ENCODE measurements around the gene ST7. TPM values are rescaled to one million over a fixed set of nuclear protein-coding genes. Genes with fewer than 3 reads are reported as not detected.

Gene ST7
- total RNA-seq, 4 donors from 2014 or later = 7.2 to 47.9 (median 19.1) TPM

- no peak for TF ChIP-seq CTCF (IDR thresholded peaks at IDR 0.05)
- TF ChIP-seq POLR2A (IDR thresholded peaks at IDR 0.05) = no peak
- no peak for TF ChIP-seq POLR2AphosphoS5 (IDR thresholded peaks at IDR 0.05)
- TF ChIP-seq EP300 (IDR thresholded peaks at IDR 0.05; ENCODE audit: low read depth) = no peak
- Histone ChIP-seq H3K27me3 (no peaks in the 10 kb centered on the region), H3K9me3 (no peaks in the 10 kb centered on the region), H3K36me3 (no peaks in the 10 kb centered on the region), H3K4me3 (no peak overlapping the region), H3K4me1 (no peaks in the 10 kb centered on the region), H3K27ac (no peak overlapping the region)
- intact Hi-C loops (cut with DNase I; ENCODE audit: low total_unique reads) (no loop called here), in situ Hi-C loops (cut with MboI; ENCODE audit: low pct_ligation_motif_present in 1 of 4, low pct_unique_long_range_greater_than_20kb in 1 of 4, low sequenced_read_pairs in 3 of 4) (no loop called here)
- no peak for DNase-seq
- 100% methylated on average over 1 of the region's 1 CpG for WGBS, 2 donors (ENCODE audit: low coverage in 1 of 2)
Measured at GRCh38 chr7:116999311-116999710, 46.0 kb downstream of the ST7 start.

- in situ Hi-C loops (cut with MboI; ENCODE audit: low pct_ligation_motif_present in 1 of 4, low pct_unique_long_range_greater_than_20kb in 1 of 4, low sequenced_read_pairs in 3 of 4) (no loop called here), intact Hi-C loops (cut with DNase I; ENCODE audit: low total_unique reads) (no loop called here)
- Histone ChIP-seq H3K9me3 (no peaks in the 10 kb centered on the region), H3K27ac (no peak overlapping the region), H3K4me3 (no peak overlapping the region), H3K36me3 (no peaks in the 10 kb centered on the region), H3K27me3 (no peaks in the 10 kb centered on the region), H3K4me1 (no peaks in the 10 kb centered on the region)
- no peak for DNase-seq
- TF ChIP-seq CTCF (IDR thresholded peaks at IDR 0.05) (no peak), POLR2A (IDR thresholded peaks at IDR 0.05) (no peak), EP300 (IDR thresholded peaks at IDR 0.05; ENCODE audit: low read depth) (no peak), POLR2AphosphoS5 (IDR thresholded peaks at IDR 0.05) (no peak)
Measured at GRCh38 chr7:117001283-117001682, 48.0 kb downstream of the ST7 start.

- DNase-seq = no peak
- Histone ChIP-seq H3K27me3 (no peaks in the 10 kb centered on the region), H3K4me1 (peaks cover 0 to 14% (median 3%) of the 10 kb centered on the region in 4 donors), H3K9me3 (no peaks in the 10 kb centered on the region), H3K27ac (no peak overlapping the region), H3K4me3 (no peak overlapping the region), H3K36me3 (no peaks in the 10 kb centered on the region)
- WGBS, 2 donors (ENCODE audit: low coverage in 1 of 2) = 86 to 95% methylated on average over 1 of the region's 1 CpG
- TF ChIP-seq POLR2AphosphoS5 (IDR thresholded peaks at IDR 0.05) = no peak
- TF ChIP-seq EP300 (IDR thresholded peaks at IDR 0.05; ENCODE audit: low read depth) = no peak
- no peak for TF ChIP-seq POLR2A (IDR thresholded peaks at IDR 0.05)
- TF ChIP-seq CTCF (IDR thresholded peaks at IDR 0.05) = no peak
- intact Hi-C loops (cut with DNase I; ENCODE audit: low total_unique reads) = no loop called here
- in situ Hi-C loops (cut with MboI; ENCODE audit: low pct_ligation_motif_present in 1 of 4, low pct_unique_long_range_greater_than_20kb in 1 of 4, low sequenced_read_pairs in 3 of 4) = no loop called here
Measured at GRCh38 chr7:117004899-117005298, 51.6 kb downstream of the ST7 start.

- in situ Hi-C loops (cut with MboI; ENCODE audit: low pct_ligation_motif_present in 1 of 4, low pct_unique_long_range_greater_than_20kb in 1 of 4, low sequenced_read_pairs in 3 of 4) (no loop called here), intact Hi-C loops (cut with DNase I; ENCODE audit: low total_unique reads) (no loop called here)
- TF ChIP-seq POLR2AphosphoS5 (IDR thresholded peaks at IDR 0.05) = no peak
- no peak for TF ChIP-seq CTCF (IDR thresholded peaks at IDR 0.05)
- TF ChIP-seq EP300 (IDR thresholded peaks at IDR 0.05; ENCODE audit: low read depth) = no peak
- no peak for TF ChIP-seq POLR2A (IDR thresholded peaks at IDR 0.05)
- H3K4me3 ChIP-seq = no peak overlapping the region
- DNase-seq = no peak
- no peaks in the 10 kb centered on the region for H3K9me3 ChIP-seq
- H3K27me3 ChIP-seq = no peaks in the 10 kb centered on the region
- peaks cover 0 to 20% (median 5%) of the 10 kb centered on the region in 4 donors for H3K4me1 ChIP-seq
- no peaks in the 10 kb centered on the region for H3K36me3 ChIP-seq
- 77 to 87% methylated on average over 2 of the region's 2 CpGs for WGBS, 2 donors (ENCODE audit: low coverage in 1 of 2)
- H3K27ac ChIP-seq = no peak overlapping the region
Measured at GRCh38 chr7:117005449-117005848, 52.1 kb downstream of the ST7 start.

All from transverse colon (tissue), 4 donors.